Measurements from ENCODE around the gene BACH2. TPM values are rescaled to one million over a fixed set of nuclear protein-coding genes. Genes with fewer than 3 reads are reported as not detected.

BACH2 gene
- polyA plus RNA-seq, 6 donors from 2014 or later, result 31.0 to 130 (median 78.4) TPM

- ATAC-seq (ENCODE audit: low read depth in 2 of 2) (no peak), DNase-seq (no peak)
- Mint-ChIP-seq H3K27me3 (peaks cover 16 to 29% (median 22%) of the 10 kb centered on the region in 3 donors), H3K9me3 (peaks cover 0 to 2% (median 0%) of the 10 kb centered on the region in 7 donors), H3K4me1 (peaks cover 3 to 14% (median 8%) of the 10 kb centered on the region in 3 donors), H3K4me3 (no peak overlapping the region), H3K36me3 (no peaks in the 10 kb centered on the region), H3K27ac (no peak overlapping the region)
Observed at GRCh38 chr6:89886378-89887120, 410.1 kb downstream of the BACH2 start.
